AML-193 (cell line): ENCODE results near the gene PAPPA2.

ENCODE experiments used
- DNase-seq, 2 experiments: peaks; one replicate each; lab custom pipeline; 2025; lab: John Stamatoyannopoulos, UW

Gene PAPPA2

DNA sequence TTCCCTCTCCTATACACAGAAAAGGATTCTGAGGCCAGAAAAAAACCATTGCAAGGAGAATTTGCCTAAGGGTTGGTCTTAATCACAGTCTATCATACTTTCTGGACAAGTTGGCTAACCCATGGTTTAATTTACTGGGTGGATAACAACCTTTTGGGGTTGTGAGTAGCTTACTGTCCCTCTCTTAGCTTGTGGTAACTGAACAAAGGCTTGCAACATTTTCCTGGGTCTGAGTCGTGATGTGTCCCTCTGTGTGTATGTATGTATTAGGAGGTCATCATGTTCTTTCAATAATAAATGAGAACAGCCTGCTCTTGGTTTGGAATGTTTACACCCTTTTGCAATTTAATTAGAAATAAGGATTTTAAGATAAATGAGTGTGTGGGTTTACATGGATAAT, 36.7 kb downstream of the PAPPA2 start:
- DNase-seq, result no peak

DNA sequence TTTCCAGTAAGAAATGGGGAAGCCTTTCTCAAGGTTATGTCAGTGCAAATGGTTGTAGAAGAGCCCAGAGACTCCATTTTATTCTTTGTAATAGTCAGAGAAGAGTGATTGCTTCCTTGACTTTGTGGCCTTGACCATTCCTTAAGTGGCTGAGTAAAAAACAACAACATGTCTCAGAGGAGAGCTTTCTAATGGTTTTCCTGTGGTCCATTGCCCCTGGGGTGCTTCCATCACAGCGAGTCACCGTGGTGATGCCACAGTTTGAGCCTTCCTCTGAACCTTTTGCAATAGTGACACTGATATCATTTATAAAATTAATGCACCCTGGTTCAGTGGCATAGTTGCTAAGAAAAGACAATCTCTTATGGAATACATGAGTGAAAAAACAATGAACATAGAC, 38.6 kb downstream of the PAPPA2 start:
- DNase-seq, result no peak

DNA sequence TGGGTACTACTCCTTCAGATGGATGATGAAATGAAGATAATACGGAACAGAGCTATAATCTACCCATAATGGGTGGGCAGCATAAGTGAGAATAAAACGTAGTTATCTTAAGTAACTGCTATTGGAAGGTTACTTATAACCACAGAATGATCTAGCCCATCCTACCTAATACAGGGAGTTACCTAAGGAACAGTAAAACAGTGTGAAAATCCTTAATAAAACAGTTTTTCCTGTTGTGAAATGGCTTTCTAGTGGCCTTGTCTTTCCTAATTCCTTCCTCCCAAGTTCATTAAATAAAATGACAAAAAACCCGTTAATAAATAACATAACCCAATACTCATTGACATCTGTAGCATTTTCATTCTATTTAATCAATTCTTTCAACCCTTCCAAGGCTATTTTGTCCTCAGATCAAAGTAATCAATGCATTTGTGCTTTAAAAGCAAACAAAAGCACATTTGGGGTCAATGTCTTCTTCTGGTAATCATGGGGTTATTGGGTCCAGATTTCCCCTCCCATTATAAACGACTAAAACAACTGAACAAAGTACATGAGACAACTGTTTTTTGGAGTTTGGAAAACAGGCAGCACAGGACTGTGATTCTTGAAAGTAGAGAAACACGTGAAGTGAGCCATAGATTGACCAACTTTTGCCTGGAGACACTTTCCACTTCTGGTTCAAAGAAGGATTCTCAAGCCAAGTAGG, 42.0 kb downstream of the PAPPA2 start:
- DNase-seq, result no peak

DNA sequence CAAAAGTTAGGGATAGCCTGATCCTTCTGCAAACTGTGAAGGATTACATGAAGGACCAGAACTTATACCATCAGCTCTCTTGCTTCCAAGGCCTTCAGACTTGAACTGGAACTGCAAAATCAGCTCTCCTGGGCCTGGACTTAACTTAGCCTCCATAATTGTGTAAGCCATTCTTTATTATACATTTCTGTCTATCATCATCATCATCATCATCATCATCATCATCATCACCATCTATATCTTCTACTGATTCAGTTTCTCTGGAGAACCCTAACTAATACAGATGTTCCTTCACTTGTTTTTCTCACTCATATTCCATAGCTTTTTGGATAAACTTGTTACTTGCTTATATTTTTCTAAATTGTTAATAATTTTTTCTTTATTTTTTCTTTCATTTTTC, 50.0 kb downstream of the PAPPA2 start:
- DNase-seq, result no peak

- no peak for DNase-seq
Observed at GRCh38 chr1:176515310-176515709, 52.3 kb downstream of the PAPPA2 start.

DNA sequence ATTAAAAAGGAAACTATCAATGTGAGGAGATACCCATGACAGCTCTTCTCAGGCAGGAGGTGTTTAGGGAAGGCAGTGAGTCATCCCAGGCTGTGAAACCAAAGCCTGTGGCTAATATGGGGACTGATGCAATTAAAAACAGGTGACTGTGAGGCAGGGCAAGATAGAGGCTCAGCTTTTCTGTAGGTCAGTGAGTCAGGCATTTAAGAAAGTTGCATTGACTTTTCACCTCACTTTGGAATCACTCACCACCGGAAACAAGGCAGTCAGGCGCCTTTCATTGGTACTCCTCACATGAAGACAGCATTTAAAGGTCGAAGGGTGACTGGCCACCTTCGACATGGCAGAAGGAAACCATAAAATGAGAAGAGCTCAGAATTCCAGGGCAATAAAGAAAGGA, 54.5 kb downstream of the PAPPA2 start:
- DNase-seq, result no peak

GRCh38 chr1:176521211-176521610, 58.2 kb downstream of the PAPPA2 start:
- no peak for DNase-seq

DNA sequence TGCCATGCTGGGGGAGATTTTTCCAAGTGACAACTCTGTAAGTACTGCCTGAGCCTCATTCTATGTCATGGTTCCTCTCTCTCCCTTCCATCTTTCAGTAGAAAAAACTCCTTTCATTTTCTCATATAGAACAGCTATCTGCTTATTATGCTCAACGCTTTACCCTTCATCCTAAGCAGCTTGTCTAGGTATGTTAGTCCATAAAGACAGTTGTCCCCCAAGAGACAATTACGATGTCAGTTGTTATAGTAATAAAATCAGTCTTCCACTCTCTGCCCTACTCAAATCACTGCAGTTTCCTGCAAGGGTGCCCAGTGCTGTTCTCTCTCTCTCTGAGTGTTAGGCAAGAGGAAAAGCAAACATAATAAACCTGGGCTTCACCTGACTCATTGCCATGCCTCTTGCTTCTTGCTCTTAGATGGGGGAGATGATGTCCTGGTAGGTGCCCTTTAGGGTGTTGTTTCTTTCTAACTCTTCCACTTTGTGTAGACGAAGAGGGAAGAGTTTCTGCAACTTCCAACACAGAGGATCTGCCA, 59.4 kb downstream of the PAPPA2 start:
- no peak for DNase-seq

- no peak for DNase-seq
Observed at GRCh38 chr1:176529395-176530090, 66.6 kb downstream of the PAPPA2 start.

DNA sequence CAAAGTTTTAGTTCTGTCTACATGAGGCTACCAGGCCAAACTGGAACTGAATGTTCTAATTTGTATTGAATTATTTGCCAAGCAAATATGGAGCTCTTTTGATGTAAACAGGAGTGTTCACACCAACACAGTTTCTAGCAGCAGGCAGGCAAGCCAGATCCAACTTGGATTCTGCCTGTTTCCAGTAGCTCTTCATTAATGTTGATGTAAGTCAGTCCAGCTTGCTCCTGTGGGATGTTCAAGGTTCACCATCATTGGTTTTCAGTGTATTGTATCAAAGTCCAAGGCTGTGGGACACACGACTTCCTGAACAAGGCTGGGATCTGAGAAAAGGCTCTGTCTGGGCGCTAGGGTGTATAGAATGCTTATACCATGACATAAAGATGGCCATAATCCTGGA, 68.1 kb downstream of the PAPPA2 start:
- no peak for DNase-seq

GRCh38 chr1:176531921-176532897, 69.2 kb downstream of the PAPPA2 start:
- DNase-seq, result no peak

GRCh38 chr1:176533020-176533419, 70.0 kb downstream of the PAPPA2 start:
- DNase-seq, result no peak

DNA sequence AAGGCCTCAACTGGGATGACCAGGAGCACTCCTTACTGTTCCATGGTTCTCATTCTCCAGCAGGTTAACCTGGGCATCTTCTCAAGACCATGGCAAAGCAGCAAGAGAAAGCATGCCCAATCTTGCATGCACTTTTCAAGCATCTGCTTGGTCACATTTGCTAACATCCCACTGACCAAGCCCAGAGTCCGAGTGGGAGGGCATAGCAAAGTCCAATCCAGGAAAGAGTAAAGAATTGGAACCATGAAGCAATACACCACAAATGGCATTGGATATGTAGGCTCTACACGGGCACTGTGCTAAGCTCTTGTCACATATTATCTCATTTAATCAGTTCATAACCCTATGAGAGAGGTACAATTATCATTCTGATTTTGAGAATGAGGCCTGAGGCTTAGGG, 73.6 kb downstream of the PAPPA2 start:
- no peak for DNase-seq

GRCh38 chr1:176539018-176539417, 76.0 kb downstream of the PAPPA2 start:
- DNase-seq, result no peak

DNA sequence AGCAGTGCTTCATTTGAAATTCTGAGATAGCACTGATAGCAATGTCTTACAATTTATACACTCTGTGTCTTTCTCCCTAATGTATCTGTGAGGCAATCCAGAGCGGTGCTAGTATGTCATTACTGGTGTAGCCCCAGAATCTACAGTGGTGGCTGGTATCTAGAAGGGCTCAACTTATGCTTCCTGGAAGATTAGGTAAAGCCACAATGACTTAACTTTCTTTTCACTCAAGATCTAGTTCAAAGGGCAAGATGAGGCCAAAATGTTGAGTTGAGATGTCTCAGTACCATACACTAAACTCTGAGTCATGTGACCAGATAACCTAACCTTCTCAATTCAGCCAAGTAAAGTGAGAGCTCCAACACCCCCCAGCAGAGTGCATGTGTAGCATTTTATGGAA, 77.5 kb downstream of the PAPPA2 start:
- no peak for DNase-seq

DNA sequence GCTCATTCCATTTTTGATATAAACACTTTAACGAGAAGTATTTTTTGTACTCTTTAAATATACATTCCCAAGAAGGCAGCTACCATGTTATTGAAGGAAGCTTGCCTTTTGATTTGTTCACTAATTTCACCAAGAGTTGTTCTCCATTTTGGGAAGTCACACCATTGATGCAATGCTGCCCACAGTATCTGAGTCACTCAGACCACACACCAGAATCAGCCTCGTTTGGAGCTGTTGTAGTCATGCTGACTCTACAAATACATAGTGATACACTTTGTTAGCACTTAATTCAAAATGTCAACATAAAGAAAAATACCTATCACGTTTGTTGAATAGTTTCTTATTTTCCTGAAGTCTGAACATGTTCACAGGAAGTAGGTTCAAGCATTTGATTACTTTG, 78.7 kb downstream of the PAPPA2 start:
- no peak for DNase-seq

DNA sequence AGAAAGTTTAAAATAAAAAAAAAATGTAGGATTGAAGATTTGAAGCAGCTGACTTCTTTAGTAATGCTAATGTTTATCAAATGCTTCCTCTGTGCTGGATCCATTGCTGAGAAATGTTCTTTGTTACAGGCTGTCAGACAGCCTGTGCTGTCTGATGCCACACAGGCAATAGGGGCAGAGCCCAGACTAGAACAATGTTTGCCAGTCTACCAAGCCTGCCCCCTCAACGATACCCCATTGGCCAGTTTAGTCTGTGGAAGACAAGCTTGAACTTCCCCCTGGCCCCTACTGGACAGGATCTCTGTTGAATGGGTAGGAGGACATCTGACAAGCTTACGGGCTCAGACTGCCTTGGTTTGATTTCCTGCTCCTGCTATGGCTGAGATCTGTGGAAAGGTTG, 79.4 kb downstream of the PAPPA2 start:
- DNase-seq, result no peak

DNA sequence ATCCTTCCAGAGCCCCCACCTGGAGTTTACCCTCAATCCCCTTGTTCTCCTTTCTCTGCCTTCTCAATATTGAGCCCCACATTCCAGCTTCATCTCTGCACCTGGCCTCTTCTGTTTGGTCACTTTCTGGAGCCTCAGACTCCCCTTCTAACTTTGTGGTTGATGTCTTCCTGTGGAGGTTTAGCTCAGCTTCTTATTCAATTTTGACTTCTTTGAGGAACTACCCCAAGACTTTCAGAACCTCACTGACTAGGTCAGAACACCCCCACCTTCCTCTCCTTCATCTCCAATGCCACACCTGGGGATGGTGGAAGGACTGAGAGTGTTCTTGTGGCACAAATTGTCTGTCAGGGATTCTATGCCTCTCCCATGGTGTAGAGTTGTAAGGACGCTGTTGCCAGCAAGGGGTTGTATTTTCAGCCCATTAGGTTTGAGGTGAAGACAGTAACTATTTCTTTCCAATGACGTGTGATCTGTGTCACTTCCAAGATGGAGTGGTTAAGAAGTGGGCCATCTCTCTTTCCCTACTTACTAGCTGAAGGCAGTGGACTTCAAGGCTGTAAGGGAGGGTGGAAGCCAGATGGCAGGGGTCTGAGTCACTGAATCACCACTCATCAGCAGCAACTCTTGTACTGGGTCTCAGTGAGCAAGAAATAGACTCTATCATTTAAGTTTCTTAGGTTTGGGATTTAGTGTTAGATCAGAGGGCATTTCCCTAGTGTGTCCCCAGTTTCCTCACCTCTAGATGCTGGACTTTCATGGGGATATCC, 80.6 kb downstream of the PAPPA2 start:
- DNase-seq, result no peak

DNA sequence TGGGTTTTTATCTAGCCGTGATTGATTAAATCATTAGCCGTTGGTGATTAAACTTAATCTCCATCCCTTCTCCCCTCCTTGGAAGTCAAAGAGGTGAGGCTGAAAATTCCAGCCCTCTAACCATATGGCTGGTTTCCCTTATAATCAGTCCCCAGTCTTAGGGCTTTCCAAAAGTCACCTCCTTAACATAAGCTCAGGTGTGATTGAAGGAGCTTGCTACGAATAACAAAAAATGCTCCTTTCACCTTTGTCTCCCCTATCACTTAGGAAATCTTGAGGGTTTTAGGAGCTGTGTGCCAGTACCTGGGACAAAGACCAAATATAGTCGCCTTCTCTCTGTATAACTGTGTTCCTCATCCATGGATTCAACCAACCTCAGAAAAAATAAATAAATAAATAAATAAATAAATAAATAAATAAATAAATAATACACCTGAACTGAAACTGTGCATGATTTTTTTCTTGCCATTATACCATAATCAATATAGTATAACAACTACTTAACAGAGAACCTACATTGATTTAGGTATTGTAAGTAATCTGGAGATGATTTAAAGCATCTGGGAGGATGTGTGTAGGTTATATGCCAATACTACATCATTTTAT, 82.2 kb downstream of the PAPPA2 start:
- DNase-seq, result no peak

DNA sequence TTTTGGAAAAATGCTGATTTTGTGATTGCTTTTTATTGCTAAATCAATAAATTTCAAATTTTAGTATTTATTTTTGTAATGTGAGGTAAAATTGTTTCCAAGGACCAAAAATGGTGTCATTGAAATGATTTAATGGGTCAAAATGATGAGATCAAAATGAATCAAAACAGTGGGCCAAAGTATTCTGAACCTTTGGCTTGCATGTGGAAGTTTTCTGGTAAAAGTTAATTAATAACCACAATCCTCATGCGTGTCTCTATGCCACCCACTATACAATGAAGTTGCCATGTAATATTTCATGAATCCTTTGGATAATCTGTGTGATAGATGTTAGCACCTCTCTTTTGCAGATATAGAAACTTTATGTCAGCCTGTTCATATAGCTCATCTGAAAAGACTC, 83.8 kb downstream of the PAPPA2 start:
- no peak for DNase-seq

- DNase-seq, result no peak
Observed at GRCh38 chr1:176551146-176551545, 88.2 kb downstream of the PAPPA2 start.
